ENCODE data around the gene ATP6V1B1. TPM values are rescaled to one million over a fixed set of nuclear protein-coding genes. Genes with fewer than 3 reads are reported as not detected.

The ATP6V1B1 gene
- total and polyA plus RNA-seq, 2 of the 13 experiments (the other 11 are each of a cell fraction or from before 2014, with no cell fraction given): 0.58 to 1.6 TPM

GRCh38 chr2:70887550-70888246 is 48.0 kb upstream of the ATP6V1B1 start (continued):
- peak; percentile 75; the same call in 1 of the 2 replicates for TF ChIP-seq KDM5B (CRISPR knock-in tag; IDR thresholded peaks at IDR 0.05; ENCODE audit: borderline replicate concordance)
- TF ChIP-seq E2F2 (CRISPR knock-in tag; IDR thresholded peaks at IDR 0.05; ENCODE audit: borderline replicate concordance): no peak
- TF ChIP-seq IKZF1 (IDR thresholded peaks at IDR 0.05): no peak
- peak; percentile 50; the same call in 1 of the 2 replicates for TF ChIP-seq ZNF556 (CRISPR knock-in tag; IDR thresholded peaks at IDR 0.05; ENCODE audit: borderline replicate concordance)
- no peak for TF ChIP-seq PHB2 (IDR thresholded peaks at IDR 0.05; ENCODE audit: partially characterized antibody)
- TF ChIP-seq, protein P1, sequence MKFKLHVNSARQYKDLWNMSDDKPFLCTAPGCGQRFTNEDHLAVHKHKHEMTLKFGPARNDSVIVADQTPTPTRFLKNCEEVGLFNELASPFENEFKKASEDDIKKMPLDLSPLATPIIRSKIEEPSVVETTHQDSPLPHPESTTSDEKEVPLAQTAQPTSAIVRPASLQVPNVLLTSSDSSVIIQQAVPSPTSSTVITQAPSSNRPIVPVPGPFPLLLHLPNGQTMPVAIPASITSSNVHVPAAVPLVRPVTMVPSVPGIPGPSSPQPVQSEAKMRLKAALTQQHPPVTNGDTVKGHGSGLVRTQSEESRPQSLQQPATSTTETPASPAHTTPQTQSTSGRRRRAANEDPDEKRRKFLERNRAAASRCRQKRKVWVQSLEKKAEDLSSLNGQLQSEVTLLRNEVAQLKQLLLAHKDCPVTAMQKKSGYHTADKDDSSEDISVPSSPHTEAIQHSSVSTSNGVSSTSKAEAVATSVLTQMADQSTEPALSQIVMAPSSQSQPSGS (CRISPR knock-in tag; IDR thresholded peaks at IDR 0.05): no peak
- no peak for TF ChIP-seq ZNF343 (CRISPR knock-in tag; IDR thresholded peaks at IDR 0.05)
- TF ChIP-seq ZNF691 (CRISPR knock-in tag; IDR thresholded peaks at IDR 0.05; ENCODE audit: borderline replicate concordance, low read depth): 0 out of 2 replicates have a peak, but pooled peaks have one; percentile 35
- TF ChIP-seq, protein P2, sequence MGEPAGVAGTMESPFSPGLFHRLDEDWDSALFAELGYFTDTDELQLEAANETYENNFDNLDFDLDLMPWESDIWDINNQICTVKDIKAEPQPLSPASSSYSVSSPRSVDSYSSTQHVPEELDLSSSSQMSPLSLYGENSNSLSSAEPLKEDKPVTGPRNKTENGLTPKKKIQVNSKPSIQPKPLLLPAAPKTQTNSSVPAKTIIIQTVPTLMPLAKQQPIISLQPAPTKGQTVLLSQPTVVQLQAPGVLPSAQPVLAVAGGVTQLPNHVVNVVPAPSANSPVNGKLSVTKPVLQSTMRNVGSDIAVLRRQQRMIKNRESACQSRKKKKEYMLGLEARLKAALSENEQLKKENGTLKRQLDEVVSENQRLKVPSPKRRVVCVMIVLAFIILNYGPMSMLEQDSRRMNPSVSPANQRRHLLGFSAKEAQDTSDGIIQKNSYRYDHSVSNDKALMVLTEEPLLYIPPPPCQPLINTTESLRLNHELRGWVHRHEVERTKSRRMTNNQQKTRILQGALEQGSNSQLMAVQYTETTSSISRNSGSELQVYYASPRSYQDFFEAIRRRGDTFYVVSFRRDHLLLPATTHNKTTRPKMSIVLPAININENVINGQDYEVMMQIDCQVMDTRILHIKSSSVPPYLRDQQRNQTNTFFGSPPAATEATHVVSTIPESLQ (CRISPR knock-in tag; conservative IDR thresholded peaks at IDR 0.05): no peak
- TF ChIP-seq ZNF574 (CRISPR knock-in tag; IDR thresholded peaks at IDR 0.05): 0 out of 2 replicates have a peak, but pooled peaks have one; percentile 25
- peak; percentile 55; the same call in 1 of the 2 replicates for TF ChIP-seq PHF21A (CRISPR knock-in tag; IDR thresholded peaks at IDR 0.05)
- no peak for TF ChIP-seq SP1 (IDR thresholded peaks at IDR 0.05)
- 0 out of 2 replicates have a peak, but pooled peaks have one; percentile 13 for TF ChIP-seq SP1 (CRISPR knock-in tag; IDR thresholded peaks at IDR 0.05)
- TF ChIP-seq NFIB (CRISPR knock-in tag; IDR thresholded peaks at IDR 0.05; ENCODE audit: borderline replicate concordance): no peak
- TF ChIP-seq MEF2D (CRISPR knock-in tag; IDR thresholded peaks at IDR 0.05): no peak
- TF ChIP-seq ZNF678 (CRISPR knock-in tag; IDR thresholded peaks at IDR 0.05): no peak

Data from HepG2 (cell line).